Bronchial epithelial cell (primary cell): ENCODE measurements around the gene OR13H1. TPM values are rescaled to one million over a fixed set of nuclear protein-coding genes. Genes with fewer than 3 reads are reported as not detected.
"Not testable (repeated sequence)": the region's sequence is repeated elsewhere in the genome, so short reads cannot be mapped to it uniquely, and the experiment has no call there.

ENCODE experiments used
- DNase-seq: peaks from one replicate; pipeline ENCODE4 v3.0.0-alpha.2; 2010; ENCODE audit warnings: low read depth
- FAIRE-seq: peaks from 2 replicates; lab custom pipeline; 2011; peaks lifted over from hg19 to GRCh38; lab: Jason Lieb, UNC
- H3K27me3 ChIP-seq: 2 replicates; pipeline ENCODE4 v1.5.1; 2011; ENCODE audit warnings: low read length; ENCODE audit not compliant: control insufficient read depth, insufficient read depth
- H3K36me3 ChIP-seq: 2 replicates; pipeline ENCODE4 v1.5.1; 2011; ENCODE audit warnings: low read length; ENCODE audit not compliant: control insufficient read depth, insufficient read depth
- H3K4me3 ChIP-seq: 2 replicates; pipeline ENCODE4 v1.5.1; 2011; ENCODE audit warnings: mild to moderate bottlenecking, low read depth, low read length, control low read depth
- CTCF ChIP-seq: IDR thresholded peaks from 2 replicates; pipeline ENCODE4 v1.5.1; 2011; ENCODE audit warnings: mild to moderate bottlenecking, moderate library complexity, low read length, control low read depth, inconsistent platforms; ENCODE audit not compliant: insufficient read depth, severe bottlenecking
- total RNA-seq: library from RNA; depleted of rRNA; stranded (reverse); fragments of >200 nt; gene quantifications from 2 replicates; pipeline ENCODE4 v1.2.1, GENCODE V29; 2014

Gene OR13H1
- total RNA-seq, 1 donor from 2014 or later: not detected

- DNase-seq (no peak), FAIRE-seq (no peak)
- TF ChIP-seq CTCF: no peak
- no peak overlapping the region for H3K4me3 ChIP-seq
- no peaks in the 10 kb centered on the region for H3K27me3 ChIP-seq
- H3K36me3 ChIP-seq: no peaks in the 10 kb centered on the region
Measured at GRCh38 chrX:131577999-131578734, 34.3 kb downstream of the OR13H1 start.

- not testable (repeated sequence) for H3K4me3 ChIP-seq, DNase-seq, H3K36me3 ChIP-seq, FAIRE-seq, H3K27me3 ChIP-seq
Measured at GRCh38 chrX:131578735-131579367, 35.0 kb downstream of the OR13H1 start.

DNA sequence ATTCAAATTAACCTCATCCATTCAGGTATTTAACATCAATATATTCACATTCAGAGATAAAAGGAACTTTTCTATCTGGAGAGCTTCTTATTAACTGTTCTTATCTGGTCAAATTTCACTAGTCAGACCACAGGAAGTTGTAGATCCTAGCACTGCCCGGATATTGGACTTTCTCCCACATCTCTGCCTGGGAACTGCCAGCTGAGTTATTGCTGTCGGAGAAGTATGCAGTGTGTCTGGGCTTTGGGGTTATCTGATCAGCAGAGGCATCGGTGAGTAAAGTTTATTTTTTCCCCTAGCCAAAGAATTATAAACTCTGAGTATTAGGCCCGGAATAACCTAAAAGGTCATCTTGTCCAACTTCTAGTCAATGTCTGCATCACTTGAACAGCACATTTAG lies 45.1 kb downstream of the OR13H1 start:
- no peak overlapping the region for H3K4me3 ChIP-seq
- DNase-seq (no peak), FAIRE-seq (no peak)
- H3K36me3 ChIP-seq: no peaks in the 10 kb centered on the region
- no peaks in the 10 kb centered on the region for H3K27me3 ChIP-seq
- no peak for TF ChIP-seq CTCF
